H1 (cell line): ENCODE data around the gene IL27RA. TPM values are rescaled to one million over a fixed set of nuclear protein-coding genes. Genes with fewer than 3 reads are reported as not detected.

Source experiments
- CTCF ChIP-seq, 3 experiments: IDR thresholded peaks; 1 replicate in 2 of 3; 2 replicates in 1 of 3; pipeline versions ENCODE4 v1.5.1 to v1.6.1; 2011; ENCODE audit warnings: low read length in 3 of 3, mild to moderate bottlenecking in 3 of 3, inconsistent platforms in 2 of 3, low read depth in 1 of 3, moderate library complexity in 1 of 3; ENCODE audit not compliant: insufficient read depth in 1 of 3; ENCODE audit errors: control extremely low read depth in 1 of 3
- RBBP5 ChIP-seq: IDR thresholded peaks from 2 replicates; pipeline ENCODE4 v1.7.1; 2012; ENCODE audit warnings: low read depth, mild to moderate bottlenecking, inconsistent platforms, low read length, moderate library complexity, borderline replicate concordance
- TAF7 ChIP-seq: optimal IDR thresholded peaks from 2 replicates; pipeline ENCODE3; 2011; ENCODE audit warnings: low read depth, mild to moderate bottlenecking, inconsistent platforms, low read length, moderate library complexity, borderline replicate concordance
- TEAD4 ChIP-seq: IDR thresholded peaks from 2 replicates; pipeline ENCODE4 v1.6.1; 2012; ENCODE audit warnings: low read depth, low read length, inconsistent platforms, mixed read lengths
- ZNF274 ChIP-seq: IDR thresholded peaks from 2 replicates; pipeline ENCODE4 v1.7.0; 2012; ENCODE audit warnings: low read length, borderline replicate concordance; ENCODE audit errors: extremely low read depth
- polyA plus RNA-seq, 7 experiments: library from polyadenylated mRNA; depleted of rRNA in 3 of 7; stranded (reverse) in 5 of 7; unstranded in 2 of 7; fragments of >200 nt in 5 of 7; fragments of 200-250 nt in 2 of 7; gene quantifications; 1 replicate in 5 of 7; 2 replicates in 1 of 7; 4 replicates in 1 of 7; pipeline versions ENCODE4 v1.2.1 to v1.2.3, GENCODE V29; 2011 to 2013; ENCODE audit warnings: missing spikeins in 2 of 7, mixed read lengths in 2 of 7
- total RNA-seq: library from RNA; stranded (reverse); fragmentation: NEBNext Ultra II Directional; extraction: Animal tissue kit (Norgen Biotek cat#: 25700); gene quantifications from 2 replicates; pipeline ENCODE4 v1.2.1, GENCODE V29; 2021

Gene IL27RA
- total and polyA plus RNA-seq, 2 of the 8 experiments (the other 6 are each of a cell fraction or from before 2014, with no cell fraction given): 9.9 to 14.7 TPM

GRCh38 chr19:14063105-14063504, 31.5 kb downstream of the IL27RA start (continued):
- TF ChIP-seq RBBP5 (no peak), TAF7 (no peak), ZNF274 (no peak), CTCF (IDR thresholded peaks at IDR 0.05; ENCODE audit: control extremely low read depth in 1 of 3, insufficient read depth in 1 of 3, low read depth in 1 of 3, low read length in 3 of 3) (no peak), TEAD4 (no peak)
